Activated CD4-positive, alpha-beta T cell treated with anti-CD3 and anti-CD28 coated beads, Interleukin-2, amount 50 U/mL, for 24 hours (primary cell): Measurements from ENCODE around the gene PTPRQ.
"Not testable (repeated sequence)": the region's sequence is repeated elsewhere in the genome, so short reads cannot be mapped to it uniquely, and the experiment has no call there.

Source experiments
- DNase-seq, 2 donors: peaks; one replicate each; pipeline ENCODE4 v3.0.0-alpha.2; 2020; ENCODE audit warnings: low read depth in 1 of 2, low spot score in 1 of 2

PTPRQ gene

GRCh38 chr12:80472236-80472635, 28.2 kb downstream of the PTPRQ start:
- DNase-seq, result no peak

GRCh38 chr12:80472911-80473500, 29.0 kb downstream of the PTPRQ start:
- no peak for DNase-seq

- DNase-seq, result not testable (repeated sequence)
These were observed 33.6 kb downstream of the PTPRQ start for GRCh38 chr12:80477521-80478145.

GRCh38 chr12:80484746-80485145, 40.7 kb downstream of the PTPRQ start:
- no peak for DNase-seq

- no peak for DNase-seq
These were observed 41.4 kb downstream of the PTPRQ start for GRCh38 chr12:80485222-80485987.

- DNase-seq, result no peak
These were observed 46.3 kb downstream of the PTPRQ start for GRCh38 chr12:80490329-80490728.

GRCh38 chr12:80491166-80491565, 47.1 kb downstream of the PTPRQ start:
- no peak for DNase-seq

GRCh38 chr12:80493466-80493865, 49.4 kb downstream of the PTPRQ start:
- DNase-seq, result no peak

GRCh38 chr12:80494836-80495235, 50.8 kb downstream of the PTPRQ start:
- DNase-seq, result no peak

GRCh38 chr12:80498059-80498728, 54.2 kb downstream of the PTPRQ start:
- DNase-seq, result no peak

GRCh38 chr12:80504389-80505163, 60.5 kb downstream of the PTPRQ start:
- no peak for DNase-seq

- DNase-seq, result no peak
These were observed 65.9 kb downstream of the PTPRQ start for GRCh38 chr12:80509781-80510556.

GRCh38 chr12:80512781-80513180, 68.7 kb downstream of the PTPRQ start:
- no peak for DNase-seq

- DNase-seq, result no peak
These were observed 69.2 kb downstream of the PTPRQ start for GRCh38 chr12:80513211-80513610.

GRCh38 chr12:80517655-80518054, 73.6 kb downstream of the PTPRQ start:
- no peak for DNase-seq

GRCh38 chr12:80531646-80532045, 87.6 kb downstream of the PTPRQ start:
- no peak for DNase-seq

GRCh38 chr12:80539029-80539428, 95.0 kb downstream of the PTPRQ start:
- DNase-seq, result no peak

GRCh38 chr12:80549298-80549697, 105.3 kb downstream of the PTPRQ start:
- no peak for DNase-seq

GRCh38 chr12:80551897-80552296, 107.9 kb downstream of the PTPRQ start:
- no peak for DNase-seq

- no peak for DNase-seq
These were observed 109.3 kb downstream of the PTPRQ start for GRCh38 chr12:80553316-80553715.
